IMR-90 (cell line): ENCODE measurements around the gene CDK5R2. TPM values are rescaled to one million over a fixed set of nuclear protein-coding genes. Genes with fewer than 3 reads are reported as not detected.

Source experiments
- ATAC-seq: fragments of 200-7000 bp; cut with Tn5 transposase; 2 replicates; pipeline ENCODE4 v1.9.1; 2020; ENCODE audit warnings: low read depth, mild to moderate bottlenecking, moderate library complexity
- BruUV-seq: library from RNA; stranded (reverse); fragments of 400-500 nt; replicated peaks from 2 replicates; lab custom pipeline; 2021; lab: Mats Ljungman, UMichigan
- CTCF ChIA-PET: fragments of 300-600 bp; formaldehyde crosslinking; extraction: SDS; loops from one replicate; lab custom pipeline; 2021; ENCODE audit warnings: antibody characterized with exemption; lab: Yijun Ruan, JAX
- POLR2A ChIA-PET: fragments of 300-600 bp; sonication (Branson Sonifier 250); formaldehyde crosslinking; loops from one replicate; lab custom pipeline; 2022; ENCODE audit warnings: antibody characterized with exemption; ENCODE audit not compliant: unreplicated experiment; lab: Charles Lee
- DNase-seq: peaks from one replicate; pipeline ENCODE4 v3.0.0; 2013
- H2AFZ ChIP-seq: replicated peaks from 2 replicates; pipeline ENCODE3; 2013; ENCODE audit warnings: low read length, mild to moderate bottlenecking; ENCODE audit not compliant: poor library complexity
- H2AK5ac ChIP-seq: 2 replicates; pipeline ENCODE4 v1.6.1; 2013; ENCODE audit warnings: low read depth, low read length, inconsistent platforms
- H2AK9ac ChIP-seq: replicated peaks from 2 replicates; pipeline ENCODE3; 2013; ENCODE audit warnings: mild to moderate bottlenecking, low read depth, low read length, moderate library complexity; ENCODE audit not compliant: poor library complexity
- H2BK120ac ChIP-seq: 2 replicates; pipeline ENCODE4 v1.6.1; 2013; ENCODE audit warnings: low read depth, low read length, inconsistent platforms
- H2BK15ac ChIP-seq: 3 replicates; pipeline ENCODE4 v1.6.1; 2013; ENCODE audit warnings: low read depth, low read length, inconsistent platforms
- H2BK20ac ChIP-seq: 2 replicates; pipeline ENCODE4 v1.6.1; 2013; ENCODE audit warnings: low read depth, mild to moderate bottlenecking, inconsistent platforms, low read length, moderate library complexity
- H2BK5ac ChIP-seq: 2 replicates; pipeline ENCODE4 v1.6.1; 2013; ENCODE audit warnings: mild to moderate bottlenecking, low read depth, low read length, inconsistent platforms; ENCODE audit not compliant: poor library complexity, severe bottlenecking
- H3K14ac ChIP-seq: replicated peaks from 2 replicates; pipeline ENCODE4 v1.6.1; 2013; ENCODE audit warnings: low read depth, low read length, inconsistent platforms
- H3K18ac ChIP-seq: 2 replicates; pipeline ENCODE4 v1.6.1; 2013; ENCODE audit warnings: low read depth, low read length, control low read depth
- H3K23ac ChIP-seq: 2 replicates; pipeline ENCODE4 v1.6.1; 2013; ENCODE audit warnings: low read depth, low read length, inconsistent platforms
- H3K27ac ChIP-seq: 2 replicates; pipeline ENCODE4 v1.5.1; 2013; ENCODE audit warnings: mild to moderate bottlenecking, control low read depth, low read length; ENCODE audit not compliant: insufficient read depth
- H3K27me3 ChIP-seq: 2 replicates; pipeline ENCODE4 v1.6.1; 2013; ENCODE audit warnings: low read length; ENCODE audit not compliant: control insufficient read depth, insufficient read depth
- H3K36me3 ChIP-seq: 2 replicates; pipeline ENCODE4 v1.6.1; 2013; ENCODE audit warnings: low read length, mixed read lengths; ENCODE audit not compliant: control insufficient read depth, insufficient read depth
- H3K4ac ChIP-seq: 2 replicates; pipeline ENCODE4 v1.6.1; 2013; ENCODE audit warnings: low read depth, low read length, inconsistent platforms
- H3K4me1 ChIP-seq: 2 replicates; pipeline ENCODE4 v1.6.1; 2013; ENCODE audit warnings: low read length, mixed read lengths; ENCODE audit not compliant: control insufficient read depth, insufficient read depth
- H3K4me2 ChIP-seq: 2 replicates; pipeline ENCODE4 v1.6.1; 2013; ENCODE audit warnings: low read depth, mild to moderate bottlenecking, control low read depth, low read length, moderate library complexity
- H3K4me3 ChIP-seq: 2 replicates; pipeline ENCODE4 v1.5.1; 2013; ENCODE audit warnings: low read depth, mild to moderate bottlenecking, control low read depth, low read length, moderate library complexity; ENCODE audit not compliant: insufficient read depth
- H3K56ac ChIP-seq: 2 replicates; pipeline ENCODE4 v1.6.1; 2013; ENCODE audit warnings: low read length, inconsistent platforms; ENCODE audit not compliant: insufficient read depth; ENCODE audit errors: extremely low read depth
- H3K79me1 ChIP-seq, 2 experiments: 2 replicates each; pipeline ENCODE4 v1.6.1; 2013; ENCODE audit warnings: low read length in 2 of 2, inconsistent platforms in 1 of 2, low read depth in 1 of 2
- H3K9ac ChIP-seq: 2 replicates; pipeline ENCODE4 v1.6.1; 2013; ENCODE audit warnings: low read depth, low read length, control low read depth
- H3K9me1 ChIP-seq: 2 replicates; pipeline ENCODE4 v1.6.1; 2013; ENCODE audit warnings: low read length, inconsistent platforms; ENCODE audit not compliant: insufficient read depth
- H3K9me3 ChIP-seq: 2 replicates; pipeline ENCODE4 v1.6.1; 2013; ENCODE audit warnings: low read length; ENCODE audit not compliant: control insufficient read depth, insufficient read depth
- H4K20me1 ChIP-seq: 2 replicates; pipeline ENCODE4 v1.6.1; 2013; ENCODE audit warnings: low read length, inconsistent platforms; ENCODE audit not compliant: insufficient read depth
- H4K5ac ChIP-seq: 2 replicates; pipeline ENCODE4 v1.6.1; 2013; ENCODE audit warnings: mild to moderate bottlenecking, low read depth, low read length, control low read depth
- H4K8ac ChIP-seq, 2 experiments: 2 replicates each; pipeline ENCODE4 v1.6.1; 2013; ENCODE audit warnings: low read depth in 2 of 2, low read length in 2 of 2, control low read depth in 1 of 2, inconsistent platforms in 1 of 2
- H4K91ac ChIP-seq: 2 replicates; pipeline ENCODE4 v1.6.1; 2013; ENCODE audit warnings: low read depth, low read length, inconsistent platforms; ENCODE audit not compliant: insufficient read depth
- CEBPB ChIP-seq: IDR thresholded peaks from 2 replicates; pipeline ENCODE4 v1.6.1; 2012; ENCODE audit warnings: low read depth, low read length, improper control_type of control experiment
- MAFK ChIP-seq: IDR thresholded peaks from 2 replicates; pipeline ENCODE4 v1.6.1; 2012; ENCODE audit warnings: low read depth, low read length, improper control_type of control experiment
- MAZ ChIP-seq: IDR thresholded peaks from 2 replicates; pipeline ENCODE4 v1.6.1; 2012; ENCODE audit warnings: low read depth, mild to moderate bottlenecking, low read length, improper control_type of control experiment, moderate library complexity, borderline replicate concordance
- RAD21 ChIP-seq: IDR thresholded peaks from 2 replicates; pipeline ENCODE4 v1.6.1; 2012; ENCODE audit warnings: low read length, improper control_type of control experiment
- RCOR1 ChIP-seq: IDR thresholded peaks from 2 replicates; pipeline ENCODE4 v1.6.1; 2012; ENCODE audit warnings: mild to moderate bottlenecking, low read length, improper control_type of control experiment; ENCODE audit not compliant: insufficient replicate concordance
- WGBS, 2 experiments: methylation state at CpG; one replicate each; pipeline versions ENCODE4 v1.1.5 to v1.1.7; 2013; ENCODE audit warnings: missing lambda C conversion rate in 2 of 2; ENCODE audit not compliant: insufficient read length in 1 of 2; ENCODE audit errors: extremely low coverage in 2 of 2; 5-methylcytosine and 5-hydroxymethylcytosine counted together
- dilution Hi-C: fragments of 300-500 bp; cut with HindIII; formaldehyde crosslinking; loops from one replicate; pipeline ENCODE4 v1.14.3; 2018; ENCODE audit warnings: low sequenced_read_pairs; ENCODE audit not compliant: unreplicated experiment
- in situ Hi-C: fragments of 300-500 bp; cut with MboI; formaldehyde crosslinking; loops from 3 replicates; pipeline ENCODE4 v1.14.3; 2019; ENCODE audit warnings: low sequenced_read_pairs, inconsistent platforms, mixed read lengths
- intact Hi-C: fragments of 100-400 bp; cut with micrococcal nuclease; formaldehyde crosslinking; loops from 2 replicates; pipeline ENCODE4 v1.10.0; 2022
- polyA plus RNA-seq, 3 experiments: library from polyadenylated mRNA; depleted of rRNA; stranded (reverse); fragments of >200 nt; gene quantifications; 2 replicates each; pipeline ENCODE4 v1.2.3, GENCODE V29; 2012; ENCODE audit warnings: low replicate concordance in 1 of 3
- total RNA-seq: library from RNA; depleted of rRNA; stranded (reverse); fragments of >200 nt; gene quantifications from 2 replicates; pipeline ENCODE4 v1.2.3, GENCODE V29; 2012

Gene CDK5R2
- total and polyA plus RNA-seq, 2 of the 4 experiments (the other 2 are of a cell fraction), result not detected

GRCh38 chr2:218962859-218963492 lies 3.5 kb downstream of the CDK5R2 start:
- ChIA-PET CTCF (no interaction called here), POLR2A (no interaction called here)
- H3K9ac ChIP-seq, result no peak overlapping the region
- H3K4me2 ChIP-seq, result no peak overlapping the region
- H2BK5ac ChIP-seq, result no peak overlapping the region
- H4K91ac ChIP-seq, result no peak overlapping the region
- H3K9me3 ChIP-seq, result no peaks in the 10 kb centered on the region
- H2BK20ac ChIP-seq, result no peak overlapping the region
- H3K14ac ChIP-seq, result no peak overlapping the region
- H3K36me3 ChIP-seq, result no peaks in the 10 kb centered on the region
- H3K9me1 ChIP-seq, result 0 out of 2 replicates have a peak, but pooled peaks cover 4% of the 10 kb centered on the region
- H4K8ac ChIP-seq, result no peak overlapping the region
- no peak overlapping the region for H3K18ac ChIP-seq
- no peak for TF ChIP-seq RCOR1
- no peak for TF ChIP-seq CEBPB
- TF ChIP-seq MAFK, result no peak
- TF ChIP-seq MAZ, result no peak
- TF ChIP-seq RAD21, result no peak
- H4K5ac ChIP-seq, result no peak overlapping the region
- no peak overlapping the region for H3K27ac ChIP-seq
- 5% methylated on average over 21 of the region's 42 CpGs; no CpG with 5 or more reads in 1 of the 2 experiments for WGBS, 2 experiments
- H4K20me1 ChIP-seq, result no peaks in the 10 kb centered on the region; the same call in 1 of the 2 replicates
- H3K79me1 ChIP-seq, result no peaks in the 10 kb centered on the region
- BruUV-seq, result no TSS peak
- no peak overlapping the region for H3K56ac ChIP-seq
- no peak overlapping the region for H3K4ac ChIP-seq
- intact Hi-C loops (no loop called here), in situ Hi-C loops (no loop called here), dilution Hi-C loops (no loop called here)
- ATAC-seq (peak; percentile 19; the same call in 1 of the 2 replicates), DNase-seq (peak; percentile 73)
- no peak overlapping the region for H2AK5ac ChIP-seq
- no peak overlapping the region for H2BK120ac ChIP-seq
- H2AK9ac ChIP-seq, result peak overlapping the region; percentile 37
- no peak overlapping the region for H3K4me3 ChIP-seq
- H2AFZ ChIP-seq, result peak overlapping the region; percentile 23
- H3K27me3 ChIP-seq, result peaks cover 51% of the 10 kb centered on the region
- H2BK15ac ChIP-seq, result no peak overlapping the region
- H3K23ac ChIP-seq, result no peak overlapping the region
- no peaks in the 10 kb centered on the region for H3K4me1 ChIP-seq
